Measurements from ENCODE around the gene ACTL10. TPM values are rescaled to one million over a fixed set of nuclear protein-coding genes. Genes with fewer than 3 reads are reported as not detected.

The ACTL10 gene
- total and polyA plus RNA-seq, 2 of the 4 experiments (the other 2 are of a cell fraction): 0.18 to 0.43 TPM

- no CpG with 5 or more reads among the region's 8 CpGs for WGBS, 2 experiments (ENCODE audit: extremely low coverage in 2 of 2, insufficient read length in 1 of 2)
These were observed 36.9 kb downstream of the ACTL10 start for GRCh38 chr20:33703498-33704137.

More at GRCh38 chr20:33703498-33704137, 36.9 kb downstream of the ACTL10 start:
- in situ Hi-C loops (cut with MboI; ENCODE audit: low sequenced_read_pairs): no loop called here
- no peaks in the 10 kb centered on the region; the same call in 1 of the 2 replicates for H4K20me1 ChIP-seq (ENCODE audit: insufficient read depth, low read length)
- H3K4me1 ChIP-seq (ENCODE audit: control insufficient read depth, insufficient read depth, low read length): no peaks in the 10 kb centered on the region
- no peak overlapping the region for H3K4me3 ChIP-seq (ENCODE audit: insufficient read depth, low read depth, low read length)
- no peak overlapping the region for H3K14ac ChIP-seq (replicated peaks; ENCODE audit: low read depth, low read length)
- no peak overlapping the region for H4K8ac ChIP-seq (ENCODE audit: low read depth in 2 of 2, low read length in 2 of 2)
- no peak overlapping the region for H3K23ac ChIP-seq (ENCODE audit: low read depth, low read length)
- H3K9me1 ChIP-seq (ENCODE audit: insufficient read depth, low read length): no peaks in the 10 kb centered on the region
- ChIA-PET CTCF (no interaction called here), POLR2A (ENCODE audit: unreplicated experiment) (no interaction called here)
- H3K9ac ChIP-seq (ENCODE audit: low read depth, low read length): no peak overlapping the region
- no peak overlapping the region for H2AK5ac ChIP-seq (ENCODE audit: low read depth, low read length)
- no peak overlapping the region for H2BK20ac ChIP-seq (ENCODE audit: low read depth, low read length)
- peaks cover 3% of the 10 kb centered on the region; the same call in 1 of the 2 replicates for H3K36me3 ChIP-seq (ENCODE audit: control insufficient read depth, insufficient read depth, low read length)
- no peak overlapping the region for H4K91ac ChIP-seq (ENCODE audit: insufficient read depth, low read depth, low read length)
- H3K4ac ChIP-seq (ENCODE audit: low read depth, low read length): no peak overlapping the region
- ATAC-seq (ENCODE audit: low read depth) (no peak), DNase-seq (no peak)
- intact Hi-C loops (cut with micrococcal nuclease): no loop called here
- no peak overlapping the region for H2BK5ac ChIP-seq (ENCODE audit: low read depth, low read length, poor library complexity, severe bottlenecking)
- H3K9me3 ChIP-seq (ENCODE audit: control insufficient read depth, insufficient read depth, low read length): no peaks in the 10 kb centered on the region
- no peak for TF ChIP-seq RAD21 (IDR thresholded peaks at IDR 0.05; ENCODE audit: low read length)
- no peak for TF ChIP-seq CTCF (conservative IDR thresholded peaks at IDR 0.05; ENCODE audit: low read depth, low read length)
- BruUV-seq (replicated peaks): no TSS peak
- no peak overlapping the region for H2AFZ ChIP-seq (replicated peaks; ENCODE audit: low read length, poor library complexity)
- H2BK15ac ChIP-seq (ENCODE audit: low read depth, low read length): no peak overlapping the region
- no peak overlapping the region for H3K56ac ChIP-seq (ENCODE audit: extremely low read depth, insufficient read depth, low read length)
- H3K79me1 ChIP-seq (ENCODE audit: low read depth in 1 of 2, low read length in 2 of 2): no peaks in the 10 kb centered on the region
- H2BK120ac ChIP-seq (ENCODE audit: low read depth, low read length): no peak overlapping the region
- H4K5ac ChIP-seq (ENCODE audit: low read depth, low read length): no peak overlapping the region
- no peak overlapping the region for H3K27ac ChIP-seq (ENCODE audit: insufficient read depth, low read length)
- H2AK9ac ChIP-seq (replicated peaks; ENCODE audit: low read depth, low read length, poor library complexity): no peak overlapping the region
- H3K4me2 ChIP-seq (ENCODE audit: low read depth, low read length): no peak overlapping the region
- dilution Hi-C loops (cut with HindIII; ENCODE audit: low sequenced_read_pairs, unreplicated experiment): no loop called here
- no peaks in the 10 kb centered on the region for H3K27me3 ChIP-seq (ENCODE audit: control insufficient read depth, insufficient read depth, low read length)
- H3K18ac ChIP-seq (ENCODE audit: low read depth, low read length): no peak overlapping the region
